Measurements from ENCODE around the gene RCCD1. TPM values are rescaled to one million over a fixed set of nuclear protein-coding genes. Genes with fewer than 3 reads are reported as not detected.

The RCCD1 gene
- polyA plus RNA-seq, 1 donor from 2014 or later = 4.5 TPM

GRCh38 chr15:90987561-90988141 is 33.0 kb downstream of the RCCD1 start:
- Histone ChIP-seq H3K9ac (ENCODE audit: low read length) (no peak overlapping the region), H3K4me2 (ENCODE audit: low read length) (no peak overlapping the region), H3K79me2 (replicated peaks; ENCODE audit: insufficient read depth, low read length) (peaks cover 62% of the 10 kb centered on the region)

GRCh38 chr15:90988296-90988695 is 33.6 kb downstream of the RCCD1 start:
- Histone ChIP-seq H3K4me3 (ENCODE audit: low read length) (no peak overlapping the region), H3K9me3 (ENCODE audit: low read length) (no peaks in the 10 kb centered on the region), H4K20me1 (ENCODE audit: insufficient read depth) (no peaks in the 10 kb centered on the region), H3K27me3 (ENCODE audit: insufficient read depth, low read depth, low read length) (no peaks in the 10 kb centered on the region), H3K4me2 (ENCODE audit: low read length) (no peak overlapping the region), H3F3A (ENCODE audit: insufficient read depth, low read length, poor library complexity, severe bottlenecking) (no peaks in the 10 kb centered on the region), H3K9ac (ENCODE audit: low read length) (no peak overlapping the region), H3K27ac (ENCODE audit: low read length) (no peak overlapping the region), H3K79me2 (replicated peaks; ENCODE audit: insufficient read depth, low read length) (peaks cover 69% of the 10 kb centered on the region), H2AFZ (ENCODE audit: low read depth, low read length) (no peak overlapping the region), H3K36me3 (ENCODE audit: insufficient read depth, low read length) (no peaks in the 10 kb centered on the region), H3K9me2 (ENCODE audit: insufficient read depth, low read length) (no peaks in the 10 kb centered on the region)
- TF ChIP-seq POLR2AphosphoS5 (IDR thresholded peaks at IDR 0.05) (no peak), RAD21 (conservative IDR thresholded peaks at IDR 0.05) (no peak), EP300 (conservative IDR thresholded peaks at IDR 0.05; ENCODE audit: poor library complexity, severe bottlenecking) (no peak), REST (IDR thresholded peaks at IDR 0.05; ENCODE audit: borderline replicate concordance) (no peak), EZH2 (IDR thresholded peaks at IDR 0.05; ENCODE audit: borderline replicate concordance, insufficient read depth, low read length, poor library complexity, severe bottlenecking) (no peak), SMC3 (conservative IDR thresholded peaks at IDR 0.05; ENCODE audit: poor library complexity) (no peak), MXI1 (conservative IDR thresholded peaks at IDR 0.05; ENCODE audit: poor library complexity, severe bottlenecking) (no peak), TAF1 (IDR thresholded peaks at IDR 0.05; ENCODE audit: low read depth) (no peak)

More at GRCh38 chr15:90987561-90988141, 33.0 kb downstream of the RCCD1 start:
- no peaks in the 10 kb centered on the region for H3K9me2 ChIP-seq (ENCODE audit: insufficient read depth, low read length)
- H3K27me3 ChIP-seq (ENCODE audit: insufficient read depth, low read depth, low read length) = no peaks in the 10 kb centered on the region
- no peaks in the 10 kb centered on the region for H3K9me3 ChIP-seq (ENCODE audit: low read length)
- H3K36me3 ChIP-seq (ENCODE audit: insufficient read depth, low read length) = no peaks in the 10 kb centered on the region
- H3K4me3 ChIP-seq (ENCODE audit: low read length) = no peak overlapping the region
- TF ChIP-seq POLR2AphosphoS5 (IDR thresholded peaks at IDR 0.05) (no peak), TAF1 (IDR thresholded peaks at IDR 0.05; ENCODE audit: low read depth) (no peak), EP300 (conservative IDR thresholded peaks at IDR 0.05; ENCODE audit: poor library complexity, severe bottlenecking) (no peak), CTCF (IDR thresholded peaks at IDR 0.05; ENCODE audit: poor library complexity, severe bottlenecking) (no peak), REST (IDR thresholded peaks at IDR 0.05; ENCODE audit: borderline replicate concordance) (no peak), RAD21 (conservative IDR thresholded peaks at IDR 0.05) (no peak), SMC3 (conservative IDR thresholded peaks at IDR 0.05; ENCODE audit: poor library complexity) (no peak), EZH2 (IDR thresholded peaks at IDR 0.05; ENCODE audit: borderline replicate concordance, insufficient read depth, low read length, poor library complexity, severe bottlenecking) (no peak), MXI1 (conservative IDR thresholded peaks at IDR 0.05; ENCODE audit: poor library complexity, severe bottlenecking) (no peak)
- no peak overlapping the region for H3K27ac ChIP-seq (ENCODE audit: low read length)
- H2AFZ ChIP-seq (ENCODE audit: low read depth, low read length) = no peak overlapping the region
- H3F3A ChIP-seq (ENCODE audit: insufficient read depth, low read length, poor library complexity, severe bottlenecking) = no peaks in the 10 kb centered on the region
- H4K20me1 ChIP-seq (ENCODE audit: insufficient read depth) = no peaks in the 10 kb centered on the region

Data from neural cell (in vitro differentiated cells).